HEK293 (cell line): Measurements from ENCODE around the gene PCSK2.

ENCODE experiments used
- CTCF ChIA-PET: fragments of 350-600 bp; formaldehyde crosslinking; extraction: SDS; loops from one replicate; lab custom pipeline; 2021; ENCODE audit warnings: antibody characterized with exemption; lab: Yijun Ruan, JAX
- POLR2A ChIA-PET: fragments of 300-600 bp; formaldehyde crosslinking; extraction: SDS; loops from one replicate; lab custom pipeline; 2020; ENCODE audit warnings: antibody characterized with exemption, inconsistent platforms; lab: Yijun Ruan, JAX
- H3K27ac ChIP-seq: fragments of 200-500 bp; sonication (Bioruptor generic); 2 replicates; pipeline ENCODE4 v1.5.1; 2014; ENCODE audit warnings: low read depth, low read length, control low read depth, inconsistent platforms; ENCODE audit errors: extremely low read depth
- H3K36me3 ChIP-seq, 2 experiments: fragments of 200-500 bp in 1 of 2; sonication (Bioruptor generic) in 1 of 2; 1 replicate in 1 of 2; 2 replicates in 1 of 2; pipeline ENCODE4 v1.5.1; 2014 to 2017; ENCODE audit warnings: inconsistent platforms in 2 of 2, low read length in 2 of 2; ENCODE audit not compliant: control insufficient read depth in 2 of 2, insufficient read depth in 1 of 2
- H3K4me1 ChIP-seq: fragments of 200-500 bp; sonication (Bioruptor generic); 2 replicates; pipeline ENCODE4 v1.5.1; 2014; ENCODE audit warnings: mild to moderate bottlenecking, low read length, inconsistent platforms; ENCODE audit not compliant: control insufficient read depth, insufficient read depth
- H3K4me3 ChIP-seq: 2 replicates; pipeline ENCODE4 v1.5.1; 2011; ENCODE audit warnings: low read depth, mild to moderate bottlenecking, control low read depth, low read length, moderate library complexity
- H3K9me3 ChIP-seq: fragments of 200-500 bp; sonication (Bioruptor generic); 2 replicates; pipeline ENCODE4 v1.5.1; 2014; ENCODE audit warnings: low read depth, low read length, inconsistent platforms; ENCODE audit not compliant: control insufficient read depth, insufficient read depth
- HOXA7 ChIP-seq: sonication (generic); formaldehyde crosslinking; IDR thresholded peaks from 2 replicates; pipeline ENCODE4 v1.8.1; 2022; ENCODE audit warnings: missing genetic modification reagents, borderline replicate concordance
- KLF1 ChIP-seq: fragments of 450-650 bp; formaldehyde crosslinking; IDR thresholded peaks from 2 replicates; pipeline ENCODE4 v1.5.1; 2016; ENCODE audit warnings: missing biosample characterization, missing genetic modification characterization
- KLF10 ChIP-seq: fragments of 450-650 bp; IDR thresholded peaks from 2 replicates; pipeline ENCODE4 v1.5.1; 2018; ENCODE audit warnings: missing biosample characterization, mild to moderate bottlenecking, missing genetic modification characterization
- KLF16 ChIP-seq: fragments of 450-650 bp; formaldehyde crosslinking; IDR thresholded peaks from 2 replicates; pipeline ENCODE4 v1.5.1; 2017; ENCODE audit warnings: missing biosample characterization, missing genetic modification characterization
- KLF7 ChIP-seq: fragments of 450-650 bp; formaldehyde crosslinking; IDR thresholded peaks from 2 replicates; pipeline ENCODE4 v1.5.1; 2016; ENCODE audit warnings: missing biosample characterization, missing genetic modification characterization, borderline replicate concordance
- KLF8 ChIP-seq: fragments of 450-650 bp; formaldehyde crosslinking; IDR thresholded peaks from 2 replicates; pipeline ENCODE4 v1.5.1; 2016; ENCODE audit warnings: missing biosample characterization, missing genetic modification characterization
- KLF9 ChIP-seq: fragments of 450-650 bp; formaldehyde crosslinking; IDR thresholded peaks from 2 replicates; pipeline ENCODE4 v1.5.1; 2016; ENCODE audit warnings: missing biosample characterization, missing genetic modification characterization, low read depth
- MZF1 ChIP-seq: fragments of 450-650 bp; formaldehyde crosslinking; IDR thresholded peaks from 2 replicates; pipeline ENCODE4 v1.5.1; 2017; ENCODE audit warnings: missing biosample characterization, missing genetic modification characterization, borderline replicate concordance
- SP3 ChIP-seq: fragments of 450-650 bp; formaldehyde crosslinking; IDR thresholded peaks from 2 replicates; pipeline ENCODE4 v1.5.1; 2016; ENCODE audit warnings: missing biosample characterization, missing genetic modification characterization
- YY1 ChIP-seq: fragments of 450-650 bp; formaldehyde crosslinking; IDR thresholded peaks from 2 replicates; pipeline ENCODE4 v1.5.1; 2018; ENCODE audit warnings: missing biosample characterization, missing genetic modification characterization
- ZBTB6 ChIP-seq: fragments of 450-650 bp; formaldehyde crosslinking; IDR thresholded peaks from 2 replicates; pipeline ENCODE4 v1.5.1; 2017; ENCODE audit warnings: missing biosample characterization, missing genetic modification characterization
- ZFHX2 ChIP-seq: fragments of 450-650 bp; formaldehyde crosslinking; conservative IDR thresholded peaks from 2 replicates; pipeline ENCODE4 v1.5.1; 2016; ENCODE audit warnings: missing biosample characterization, missing genetic modification characterization
- ZNF114 ChIP-seq: fragments of 450-650 bp; formaldehyde crosslinking; IDR thresholded peaks from 2 replicates; pipeline ENCODE4 v1.5.0; 2017; ENCODE audit warnings: missing biosample characterization, missing genetic modification characterization
- ZNF132 ChIP-seq: fragments of 450-650 bp; formaldehyde crosslinking; IDR thresholded peaks from 2 replicates; pipeline ENCODE4 v1.5.1; 2017; ENCODE audit warnings: missing biosample characterization, missing genetic modification characterization, borderline replicate concordance
- ZNF157 ChIP-seq: fragments of 450-650 bp; formaldehyde crosslinking; IDR thresholded peaks from 2 replicates; pipeline ENCODE4 v1.5.1; 2016; ENCODE audit warnings: missing biosample characterization, missing genetic modification characterization
- ZNF24 ChIP-seq: fragments of 450-650 bp; formaldehyde crosslinking; IDR thresholded peaks from 2 replicates; pipeline ENCODE4 v1.5.1; 2016; ENCODE audit warnings: missing biosample characterization, missing genetic modification characterization
- ZNF311 ChIP-seq: fragments of 450-650 bp; formaldehyde crosslinking; IDR thresholded peaks from 2 replicates; pipeline ENCODE4 v1.5.1; 2017; ENCODE audit warnings: missing biosample characterization, missing genetic modification characterization, borderline replicate concordance
- ZNF394 ChIP-seq: fragments of 450-650 bp; formaldehyde crosslinking; IDR thresholded peaks from 2 replicates; pipeline ENCODE4 v1.5.1; 2016; ENCODE audit warnings: missing biosample characterization, missing genetic modification characterization, mild to moderate bottlenecking, moderate library complexity, borderline replicate concordance
- ZNF555 ChIP-seq: fragments of 450-650 bp; formaldehyde crosslinking; conservative IDR thresholded peaks from 2 replicates; pipeline ENCODE4 v1.5.1; 2017; ENCODE audit warnings: missing biosample characterization, mild to moderate bottlenecking, missing genetic modification characterization, inconsistent platforms
- ZNF560 ChIP-seq: fragments of 450-650 bp; formaldehyde crosslinking; IDR thresholded peaks from 2 replicates; pipeline ENCODE4 v1.5.1; 2017; ENCODE audit warnings: missing biosample characterization, missing genetic modification characterization, borderline replicate concordance
- ZNF585B ChIP-seq: fragments of 450-650 bp; formaldehyde crosslinking; IDR thresholded peaks from 2 replicates; pipeline ENCODE4 v1.5.1; 2016; ENCODE audit warnings: missing biosample characterization, missing genetic modification characterization
- ZNF610 ChIP-seq: fragments of 450-650 bp; formaldehyde crosslinking; IDR thresholded peaks from 2 replicates; pipeline ENCODE4 v1.5.1; 2016; ENCODE audit warnings: missing biosample characterization, missing genetic modification characterization, borderline replicate concordance
- ZNF623 ChIP-seq: fragments of 450-650 bp; formaldehyde crosslinking; IDR thresholded peaks from 2 replicates; pipeline ENCODE4 v1.5.1; 2016; ENCODE audit warnings: missing biosample characterization, missing genetic modification characterization
- ZNF624 ChIP-seq: fragments of 450-650 bp; formaldehyde crosslinking; IDR thresholded peaks from 2 replicates; pipeline ENCODE4 v1.5.1; 2017; ENCODE audit warnings: missing biosample characterization, missing genetic modification characterization
- ZNF629 ChIP-seq: fragments of 450-650 bp; formaldehyde crosslinking; IDR thresholded peaks from 2 replicates; pipeline ENCODE4 v1.5.1; 2017; ENCODE audit warnings: missing biosample characterization, missing genetic modification characterization
- ZNF670 ChIP-seq: fragments of 450-650 bp; formaldehyde crosslinking; IDR thresholded peaks from 2 replicates; pipeline ENCODE4 v1.5.1; 2016; ENCODE audit warnings: missing biosample characterization, missing genetic modification characterization, low read depth
- ZNF785 ChIP-seq: fragments of 450-650 bp; formaldehyde crosslinking; IDR thresholded peaks from 2 replicates; pipeline ENCODE4 v1.5.1; 2016; ENCODE audit warnings: missing biosample characterization, missing genetic modification characterization
- ZSCAN5A ChIP-seq: fragments of 450-650 bp; formaldehyde crosslinking; IDR thresholded peaks from 2 replicates; pipeline ENCODE4 v1.5.1; 2016; ENCODE audit warnings: missing biosample characterization, missing genetic modification characterization
- ZXDB ChIP-seq: fragments of 450-650 bp; formaldehyde crosslinking; IDR thresholded peaks from 2 replicates; pipeline ENCODE4 v1.5.1; 2016; ENCODE audit warnings: missing biosample characterization, missing genetic modification characterization

Gene PCSK2

GRCh38 chr20:17317341-17317740 lies 90.5 kb downstream of the PCSK2 start:
- POLR2A ChIA-PET, result no interaction called here
- Histone ChIP-seq H3K27ac (no peak overlapping the region), H3K4me1 (no peaks in the 10 kb centered on the region), H3K9me3 (no peaks in the 10 kb centered on the region), H3K4me3 (no peak overlapping the region), H3K36me3 (no peaks in the 10 kb centered on the region)
- TF ChIP-seq KLF16 (tag by site-specific recombination) (no peak), ZNF624 (tag by site-specific recombination) (no peak), ZXDB (no peak), ZNF24 (tag by site-specific recombination) (no peak), ZNF610 (no peak), KLF10 (tag by site-specific recombination) (no peak), ZNF623 (tag by site-specific recombination) (no peak), SP3 (no peak), ZNF629 (tag by site-specific recombination) (no peak), ZNF157 (tag by site-specific recombination) (no peak), ZFHX2 (tag by site-specific recombination) (no peak), ZNF555 (tag by site-specific recombination) (no peak), ZNF560 (tag by site-specific recombination) (no peak), KLF1 (no peak), MZF1 (tag by site-specific recombination) (no peak), KLF8 (tag by site-specific recombination) (no peak)
- CTCF ChIA-PET, result interaction anchor here (0.6 kb wide), 1 partner anchor 554 kb away, joined by 3 read pairs; no protein-coding TSS in a partner anchor

- POLR2A ChIA-PET, result no interaction called here
- Histone ChIP-seq H3K4me1 (no peaks in the 10 kb centered on the region), H3K27ac (no peak overlapping the region), H3K4me3 (no peak overlapping the region), H3K9me3 (no peaks in the 10 kb centered on the region), H3K36me3 (no peaks in the 10 kb centered on the region)
- CTCF ChIA-PET, result no interaction called here
- TF ChIP-seq ZNF132 (tag by site-specific recombination) (no peak), ZNF585B (tag by site-specific recombination) (no peak), KLF8 (tag by site-specific recombination) (no peak), HOXA7 (CRISPR knock-in tag) (no peak), ZNF670 (no peak), ZNF610 (no peak), KLF7 (tag by site-specific recombination) (no peak), ZBTB6 (tag by site-specific recombination) (no peak), ZNF114 (no peak), ZNF311 (tag by site-specific recombination) (no peak), YY1 (tag by site-specific recombination) (no peak), ZSCAN5A (tag by site-specific recombination) (no peak), ZNF785 (tag by site-specific recombination) (no peak), KLF9 (tag by site-specific recombination) (no peak), ZNF394 (tag by site-specific recombination) (no peak)
These were observed 93.6 kb downstream of the PCSK2 start for GRCh38 chr20:17320456-17320855.
